CD4-positive, alpha-beta T cell treated with Interleukin-15 for 4 hours (primary cell): ENCODE data around the gene PCDHB16.
"Not testable (repeated sequence)": the region's sequence is repeated elsewhere in the genome, so short reads cannot be mapped to it uniquely, and the experiment has no call there.

Source experiments
- DNase-seq: peaks from one replicate; pipeline ENCODE4 v3.0.0-alpha.2; 2020; ENCODE audit warnings: low spot score

The PCDHB16 gene

GRCh38 chr5:141184117-141184855, 2.1 kb downstream of the PCDHB16 start:
- DNase-seq = not testable (repeated sequence)

GRCh38 chr5:141186897-141187512, 4.8 kb downstream of the PCDHB16 start, which contains the start of gene PCDHB9:
Gene PCDHB9 (plus strand): TSS chr5:141187161. CDS start chr5:141187319, 158 bp downstream.
- peak; percentile 14 for DNase-seq

- not testable (repeated sequence) for DNase-seq
Measured at GRCh38 chr5:141188682-141189081, 6.5 kb downstream of the PCDHB16 start.

- not testable (repeated sequence) for DNase-seq
Measured at GRCh38 chr5:141189131-141189530, 6.9 kb downstream of the PCDHB16 start.

- peak; percentile 7 for DNase-seq
Measured at GRCh38 chr5:141192110-141192725, 10.0 kb downstream of the PCDHB16 start, which contains the start of gene PCDHB10. Gene PCDHB10 (plus strand): TSS chr5:141192353. CDS start chr5:141192553, 200 bp downstream.

DNA sequence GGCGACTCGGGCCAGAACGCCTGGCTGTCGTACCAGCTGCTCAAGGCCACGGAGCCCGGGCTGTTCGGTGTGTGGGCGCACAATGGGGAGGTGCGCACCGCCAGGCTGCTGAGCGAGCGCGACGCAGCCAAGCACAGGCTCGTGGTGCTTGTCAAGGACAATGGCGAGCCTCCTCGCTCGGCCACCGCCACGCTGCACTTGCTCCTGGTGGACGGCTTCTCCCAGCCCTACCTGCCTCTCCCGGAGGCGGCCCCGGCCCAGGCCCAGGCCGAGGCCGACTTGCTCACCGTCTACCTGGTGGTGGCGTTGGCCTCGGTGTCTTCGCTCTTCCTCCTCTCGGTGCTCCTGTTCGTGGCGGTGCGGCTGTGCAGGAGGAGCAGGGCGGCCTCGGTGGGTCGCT, 12.1 kb downstream of the PCDHB16 start:
- DNase-seq = not testable (repeated sequence)

GRCh38 chr5:141196363-141196762, 14.2 kb downstream of the PCDHB16 start:
- DNase-seq = no peak

DNA sequence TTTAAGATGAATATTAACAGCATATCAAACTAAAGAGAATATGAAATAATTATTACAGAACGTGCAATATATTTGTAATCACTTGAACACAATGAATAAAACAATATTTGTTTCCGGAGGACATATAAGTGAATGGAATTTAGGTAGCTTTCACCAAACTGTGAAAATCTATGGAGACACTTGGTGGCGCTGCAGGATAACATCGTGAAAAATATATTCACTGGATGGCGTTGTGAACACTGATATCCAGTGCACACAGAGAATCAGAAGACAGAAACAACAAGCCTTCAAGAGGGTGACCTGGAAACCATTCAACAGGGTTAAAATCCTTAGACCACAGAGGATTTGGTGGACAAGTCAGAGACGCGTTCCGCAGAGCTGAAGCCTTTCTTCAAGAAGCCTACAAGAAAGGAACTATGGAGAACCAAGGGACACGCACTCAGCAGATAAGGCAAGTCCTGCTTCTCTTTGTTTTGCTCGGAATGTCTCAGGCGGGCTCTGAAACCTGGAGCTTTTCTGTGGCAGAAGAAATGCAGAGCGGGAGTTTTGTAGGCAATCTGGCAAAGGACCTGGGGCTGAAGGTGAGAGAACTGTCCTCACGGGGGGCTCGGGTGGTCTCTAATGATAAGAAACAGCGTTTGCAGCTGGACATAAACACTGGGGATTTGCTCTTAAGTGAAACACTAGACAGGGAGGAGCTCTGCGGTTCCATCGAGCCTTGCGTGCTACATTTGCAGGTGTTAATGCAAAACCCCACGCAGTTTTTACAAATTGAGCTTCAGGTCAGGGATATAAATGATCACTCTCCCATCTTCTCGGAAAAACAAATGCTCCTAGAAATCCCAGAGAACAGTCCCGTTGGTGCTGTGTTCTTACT, 17.4 kb downstream of the PCDHB16 start, which contains the start of gene PCDHB11:
Gene PCDHB11, plus strand, starts transcription at position 269 of the 877 bp plus-strand sequence. Its CDS starts 148 bp downstream, at position 417.
- no peak for DNase-seq

DNA sequence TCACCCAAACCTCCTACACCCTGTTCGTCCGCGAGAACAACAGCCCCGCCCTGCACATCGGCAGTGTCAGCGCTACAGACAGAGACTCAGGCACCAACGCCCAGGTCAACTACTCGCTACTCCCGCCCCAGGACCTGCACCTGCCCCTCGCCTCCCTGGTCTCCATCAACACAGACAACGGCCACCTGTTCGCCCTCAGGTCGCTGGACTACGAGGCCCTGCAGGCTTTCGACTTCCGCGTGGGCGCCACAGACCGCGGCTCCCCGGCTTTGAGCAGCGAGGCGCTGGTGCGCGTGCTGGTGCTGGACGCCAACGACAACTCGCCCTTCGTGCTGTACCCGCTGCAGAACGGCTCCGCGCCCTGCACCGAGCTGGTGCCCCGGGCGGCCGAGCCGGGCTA, 18.9 kb downstream of the PCDHB16 start:
- DNase-seq = not testable (repeated sequence)

GRCh38 chr5:141201646-141202045, 19.5 kb downstream of the PCDHB16 start:
- not testable (repeated sequence) for DNase-seq

DNA sequence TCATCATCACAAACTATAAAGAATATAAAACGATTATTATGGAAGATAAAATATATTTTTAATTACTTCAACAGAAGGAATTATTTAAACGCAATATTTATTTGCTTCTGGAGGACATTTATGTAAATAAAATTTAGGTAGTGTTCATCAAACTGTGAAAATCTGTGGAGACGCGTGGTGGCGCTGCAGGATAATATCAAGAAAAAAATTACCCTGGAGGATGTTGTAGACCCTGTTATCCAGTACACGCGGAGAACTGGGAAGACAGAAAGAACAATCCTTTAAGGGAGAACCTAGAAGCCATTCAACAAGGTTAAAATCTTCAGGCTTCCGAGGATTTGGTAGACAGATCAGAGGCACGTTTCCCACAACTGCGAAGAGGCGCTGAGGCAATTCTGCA, 26.3 kb downstream of the PCDHB16 start, which contains the start of gene PCDHB12:
Gene PCDHB12, plus strand, starts transcription at position 242 of the 400 bp plus-strand sequence. CDS start 189 bp downstream, outside the sequence.
- DNase-seq = no peak

DNA sequence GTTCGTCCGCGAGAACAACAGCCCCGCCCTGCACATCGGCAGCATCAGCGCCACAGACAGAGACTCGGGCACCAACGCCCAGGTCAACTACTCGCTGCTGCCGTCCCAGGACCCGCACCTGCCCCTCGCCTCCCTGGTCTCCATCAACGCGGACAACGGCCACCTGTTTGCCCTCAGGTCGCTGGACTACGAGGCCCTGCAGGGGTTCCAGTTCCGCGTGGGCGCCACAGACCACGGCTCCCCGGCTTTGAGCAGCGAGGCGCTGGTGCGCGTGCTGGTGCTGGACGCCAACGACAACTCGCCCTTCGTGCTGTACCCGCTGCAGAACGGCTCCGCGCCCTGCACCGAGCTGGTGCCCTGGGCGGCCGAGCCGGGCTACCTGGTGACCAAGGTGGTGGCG, 28.1 kb downstream of the PCDHB16 start:
- not testable (repeated sequence) for DNase-seq

DNA sequence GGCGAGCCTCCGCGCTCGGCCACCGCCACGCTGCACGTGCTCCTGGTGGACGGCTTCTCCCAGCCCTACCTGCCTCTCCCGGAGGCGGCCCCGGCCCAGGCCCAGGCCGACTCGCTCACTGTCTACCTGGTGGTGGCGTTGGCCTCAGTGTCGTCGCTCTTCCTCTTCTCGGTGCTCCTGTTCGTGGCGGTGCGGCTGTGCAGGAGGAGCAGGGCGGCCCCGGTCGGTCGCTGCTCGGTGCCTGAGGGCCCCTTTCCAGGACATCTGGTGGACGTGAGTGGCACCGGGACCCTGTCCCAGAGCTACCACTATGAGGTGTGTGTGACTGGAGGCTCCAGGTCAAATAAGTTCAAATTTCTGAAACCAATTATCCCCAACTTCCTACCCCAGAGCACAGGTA, 28.7 kb downstream of the PCDHB16 start:
- not testable (repeated sequence) for DNase-seq

- DNase-seq = not testable (repeated sequence)
Measured at GRCh38 chr5:141213656-141214339, 31.6 kb downstream of the PCDHB16 start, which contains the start of gene PCDHB13. Gene PCDHB13 (plus strand): TSS chr5:141213919. CDS start chr5:141214124, 205 bp downstream.

DNA sequence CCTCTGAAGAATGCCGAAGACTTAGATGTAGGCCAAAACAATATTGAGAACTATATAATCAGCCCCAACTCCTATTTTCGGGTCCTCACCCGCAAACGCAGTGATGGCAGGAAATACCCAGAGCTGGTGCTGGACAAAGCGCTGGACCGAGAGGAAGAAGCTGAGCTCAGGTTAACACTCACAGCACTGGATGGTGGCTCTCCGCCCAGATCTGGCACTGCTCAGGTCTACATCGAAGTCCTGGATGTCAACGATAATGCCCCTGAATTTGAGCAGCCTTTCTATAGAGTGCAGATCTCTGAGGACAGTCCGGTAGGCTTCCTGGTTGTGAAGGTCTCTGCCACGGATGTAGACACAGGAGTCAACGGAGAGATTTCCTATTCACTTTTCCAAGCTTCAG, 32.4 kb downstream of the PCDHB16 start:
- DNase-seq = not testable (repeated sequence)

DNA sequence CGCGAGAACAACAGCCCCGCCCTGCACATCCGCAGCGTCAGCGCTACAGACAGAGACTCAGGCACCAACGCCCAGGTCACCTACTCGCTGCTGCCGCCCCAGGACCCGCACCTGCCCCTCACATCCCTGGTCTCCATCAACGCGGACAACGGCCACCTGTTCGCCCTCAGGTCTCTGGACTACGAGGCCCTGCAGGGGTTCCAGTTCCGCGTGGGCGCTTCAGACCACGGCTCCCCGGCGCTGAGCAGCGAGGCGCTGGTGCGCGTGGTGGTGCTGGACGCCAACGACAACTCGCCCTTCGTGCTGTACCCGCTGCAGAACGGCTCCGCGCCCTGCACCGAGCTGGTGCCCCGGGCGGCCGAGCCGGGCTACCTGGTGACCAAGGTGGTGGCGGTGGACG, 33.3 kb downstream of the PCDHB16 start:
- DNase-seq = not testable (repeated sequence)

DNA sequence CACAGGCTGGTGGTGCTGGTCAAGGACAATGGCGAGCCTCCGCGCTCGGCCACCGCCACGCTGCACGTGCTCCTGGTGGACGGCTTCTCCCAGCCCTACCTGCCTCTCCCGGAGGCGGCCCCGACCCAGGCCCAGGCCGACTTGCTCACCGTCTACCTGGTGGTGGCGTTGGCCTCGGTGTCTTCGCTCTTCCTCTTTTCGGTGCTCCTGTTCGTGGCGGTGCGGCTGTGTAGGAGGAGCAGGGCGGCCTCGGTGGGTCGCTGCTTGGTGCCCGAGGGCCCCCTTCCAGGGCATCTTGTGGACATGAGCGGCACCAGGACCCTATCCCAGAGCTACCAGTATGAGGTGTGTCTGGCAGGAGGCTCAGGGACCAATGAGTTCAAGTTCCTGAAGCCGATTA, 33.8 kb downstream of the PCDHB16 start:
- DNase-seq = not testable (repeated sequence)

- DNase-seq = no peak
Measured at GRCh38 chr5:141223112-141223783, 41.1 kb downstream of the PCDHB16 start, which contains the start of gene PCDHB14. Gene PCDHB14 (plus strand): TSS chr5:141223343. CDS start chr5:141223506, 163 bp downstream.

DNA sequence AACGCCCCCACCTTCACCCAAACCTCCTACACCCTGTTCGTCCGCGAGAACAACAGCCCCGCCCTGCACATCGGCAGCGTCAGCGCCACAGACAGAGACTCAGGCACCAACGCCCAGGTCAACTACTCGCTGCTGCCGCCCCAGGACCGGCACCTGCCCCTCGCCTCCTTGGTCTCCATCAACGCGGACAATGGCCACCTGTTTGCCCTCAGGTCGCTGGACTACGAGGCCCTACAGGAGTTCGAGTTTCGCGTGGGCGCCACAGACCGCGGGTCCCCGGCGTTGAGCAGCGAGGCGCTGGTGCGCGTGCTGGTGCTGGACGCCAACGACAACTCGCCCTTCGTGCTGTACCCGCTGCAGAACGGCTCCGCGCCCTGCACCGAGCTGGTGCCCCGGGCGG, 42.7 kb downstream of the PCDHB16 start:
- not testable (repeated sequence) for DNase-seq

GRCh38 chr5:141225421-141225820, 43.2 kb downstream of the PCDHB16 start:
- DNase-seq = not testable (repeated sequence)
